Fibroblast of mammary gland (primary cell): ENCODE measurements around the gene HLA-DRB1.

Experiments used
- DNase-seq: peaks from one replicate; pipeline ENCODE4 v3.0.0-alpha.2; 2010; ENCODE audit warnings: low read depth
- H3K4me3 ChIP-seq: 2 replicates; pipeline ENCODE4 v1.5.1; 2011; ENCODE audit warnings: low read depth, mild to moderate bottlenecking, low read length, moderate library complexity; ENCODE audit not compliant: control insufficient read depth
- TF ChIP-seq, protein P1 (sequence below): conservative IDR thresholded peaks from 2 replicates; pipeline ENCODE4 v1.5.1; 2011; ENCODE audit warnings: low read depth, low read length, inconsistent platforms; ENCODE audit not compliant: control insufficient read depth, insufficient read depth

Gene HLA-DRB1

DNA sequence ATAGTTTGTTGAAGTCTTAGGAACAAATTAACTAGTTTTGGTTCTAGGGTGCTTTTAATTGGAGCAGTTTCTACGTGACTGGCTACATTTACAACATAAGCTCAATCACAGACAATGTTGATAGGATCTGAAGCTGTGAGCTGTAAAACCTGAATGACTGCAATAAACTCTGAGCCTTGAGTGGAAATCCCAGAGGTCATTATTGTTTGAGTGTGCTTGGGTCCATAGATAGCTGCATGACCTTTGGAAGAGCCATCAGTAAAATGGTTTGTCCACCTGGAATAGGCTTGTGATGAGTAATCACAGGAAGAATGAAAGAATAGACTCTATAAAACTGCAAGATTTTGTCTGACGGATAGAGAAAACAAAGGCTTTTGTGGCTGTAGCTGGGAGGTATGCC is 26.7 kb downstream of the HLA-DRB1 start:
- TF ChIP-seq, protein P1, sequence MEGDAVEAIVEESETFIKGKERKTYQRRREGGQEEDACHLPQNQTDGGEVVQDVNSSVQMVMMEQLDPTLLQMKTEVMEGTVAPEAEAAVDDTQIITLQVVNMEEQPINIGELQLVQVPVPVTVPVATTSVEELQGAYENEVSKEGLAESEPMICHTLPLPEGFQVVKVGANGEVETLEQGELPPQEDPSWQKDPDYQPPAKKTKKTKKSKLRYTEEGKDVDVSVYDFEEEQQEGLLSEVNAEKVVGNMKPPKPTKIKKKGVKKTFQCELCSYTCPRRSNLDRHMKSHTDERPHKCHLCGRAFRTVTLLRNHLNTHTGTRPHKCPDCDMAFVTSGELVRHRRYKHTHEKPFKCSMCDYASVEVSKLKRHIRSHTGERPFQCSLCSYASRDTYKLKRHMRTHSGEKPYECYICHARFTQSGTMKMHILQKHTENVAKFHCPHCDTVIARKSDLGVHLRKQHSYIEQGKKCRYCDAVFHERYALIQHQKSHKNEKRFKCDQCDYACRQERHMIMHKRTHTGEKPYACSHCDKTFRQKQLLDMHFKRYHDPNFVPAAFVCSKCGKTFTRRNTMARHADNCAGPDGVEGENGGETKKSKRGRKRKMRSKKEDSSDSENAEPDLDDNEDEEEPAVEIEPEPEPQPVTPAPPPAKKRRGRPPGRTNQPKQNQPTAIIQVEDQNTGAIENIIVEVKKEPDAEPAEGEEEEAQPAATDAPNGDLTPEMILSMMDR, result no peak
- H3K4me3 ChIP-seq, result no peak overlapping the region
- DNase-seq, result no peak

DNA sequence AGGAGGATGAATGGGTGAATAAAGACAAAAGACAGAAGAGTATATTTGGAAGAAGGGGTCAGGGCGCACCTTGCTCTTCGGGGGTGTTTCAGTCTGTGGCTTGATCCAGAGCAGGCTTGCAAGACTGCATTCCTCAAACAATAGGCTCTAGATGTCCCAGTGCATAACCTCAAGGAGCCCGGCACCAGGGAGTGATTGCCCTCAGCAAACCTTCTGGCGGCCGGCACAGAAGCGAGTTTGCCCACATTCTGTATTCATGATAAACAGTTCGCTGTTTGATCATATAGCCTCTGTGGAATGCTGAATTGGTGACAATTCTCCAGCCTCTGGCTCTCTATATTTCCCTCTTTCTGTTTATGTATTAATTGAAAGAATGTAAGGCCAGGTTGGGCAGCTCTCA is 29.9 kb downstream of the HLA-DRB1 start:
- TF ChIP-seq, protein P1, result no peak
- no peak overlapping the region for H3K4me3 ChIP-seq
- no peak for DNase-seq

DNA sequence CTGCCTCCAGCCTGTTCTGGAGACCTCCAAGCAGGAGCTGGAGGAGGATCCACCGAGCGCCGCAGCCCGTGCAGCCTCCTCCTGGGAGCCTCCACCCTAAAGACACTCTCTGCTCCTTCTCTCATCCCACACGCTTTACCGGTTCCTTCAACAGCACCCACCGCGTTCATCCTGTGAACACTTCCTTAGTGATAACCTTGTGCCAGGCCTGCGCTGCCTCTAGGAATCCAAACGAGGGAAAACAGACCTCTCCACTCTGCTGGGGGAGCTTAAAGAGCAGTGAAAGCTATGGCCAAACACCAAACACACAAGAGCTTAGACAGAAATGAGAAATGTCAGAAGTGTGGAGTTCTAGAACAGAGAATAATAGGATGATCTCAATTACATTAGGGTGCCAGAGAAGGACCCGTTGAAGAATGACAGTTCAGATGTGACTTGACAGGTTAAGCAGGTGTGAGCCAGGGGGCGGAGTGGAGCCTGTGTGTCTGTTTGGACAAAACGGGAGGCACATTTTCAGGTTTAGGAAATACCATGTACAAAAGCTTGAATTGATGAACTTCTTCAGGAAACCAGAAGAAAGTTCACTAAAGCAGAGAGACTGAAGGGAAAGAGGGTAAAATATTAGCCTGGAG is 31.1 kb downstream of the HLA-DRB1 start:
- TF ChIP-seq, protein P1, result no peak
- no peak for DNase-seq
- no peak overlapping the region for H3K4me3 ChIP-seq

DNA sequence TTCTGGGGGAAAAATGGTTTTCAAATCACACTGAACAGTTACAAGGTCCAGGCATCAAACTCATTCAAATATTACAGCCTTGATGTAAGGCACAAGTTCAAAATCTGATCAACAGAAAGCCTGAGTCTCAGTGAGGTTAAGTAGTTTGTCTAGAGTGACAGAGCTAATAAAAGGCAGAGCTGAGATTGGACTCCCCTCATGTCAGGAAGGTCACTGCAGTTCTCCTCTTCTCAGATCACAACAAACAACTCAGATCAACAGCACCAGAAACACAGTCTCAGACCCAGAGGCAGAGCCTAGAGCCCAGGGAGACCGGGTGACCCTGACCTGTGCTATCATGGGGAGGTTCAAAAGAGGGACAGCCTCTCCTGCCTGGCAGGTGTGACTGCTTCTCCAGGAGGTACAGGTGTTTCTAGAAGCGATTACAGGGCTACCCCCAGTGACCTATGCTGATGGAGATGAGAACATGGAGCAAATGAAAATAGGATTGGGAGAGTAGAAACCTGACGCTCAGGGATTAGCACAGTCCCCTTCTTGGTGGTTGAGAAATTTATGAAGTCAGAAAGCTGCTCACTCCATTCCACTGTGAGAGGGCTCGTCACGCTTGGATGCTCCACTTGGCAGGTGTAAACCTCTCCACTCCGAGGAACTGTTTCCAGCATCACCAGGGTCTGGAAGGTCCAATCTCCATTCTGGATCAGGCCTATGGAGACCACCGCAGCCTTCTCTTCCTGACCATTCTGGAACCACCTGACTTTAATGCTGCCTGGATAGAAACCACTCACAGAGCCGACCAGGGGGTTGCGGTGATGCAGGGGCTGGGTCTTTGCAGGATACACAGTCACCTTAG is 35.3 kb downstream of the HLA-DRB1 start:
- DNase-seq, result no peak
- no peak overlapping the region for H3K4me3 ChIP-seq
- TF ChIP-seq, protein P1, result no peak

DNA sequence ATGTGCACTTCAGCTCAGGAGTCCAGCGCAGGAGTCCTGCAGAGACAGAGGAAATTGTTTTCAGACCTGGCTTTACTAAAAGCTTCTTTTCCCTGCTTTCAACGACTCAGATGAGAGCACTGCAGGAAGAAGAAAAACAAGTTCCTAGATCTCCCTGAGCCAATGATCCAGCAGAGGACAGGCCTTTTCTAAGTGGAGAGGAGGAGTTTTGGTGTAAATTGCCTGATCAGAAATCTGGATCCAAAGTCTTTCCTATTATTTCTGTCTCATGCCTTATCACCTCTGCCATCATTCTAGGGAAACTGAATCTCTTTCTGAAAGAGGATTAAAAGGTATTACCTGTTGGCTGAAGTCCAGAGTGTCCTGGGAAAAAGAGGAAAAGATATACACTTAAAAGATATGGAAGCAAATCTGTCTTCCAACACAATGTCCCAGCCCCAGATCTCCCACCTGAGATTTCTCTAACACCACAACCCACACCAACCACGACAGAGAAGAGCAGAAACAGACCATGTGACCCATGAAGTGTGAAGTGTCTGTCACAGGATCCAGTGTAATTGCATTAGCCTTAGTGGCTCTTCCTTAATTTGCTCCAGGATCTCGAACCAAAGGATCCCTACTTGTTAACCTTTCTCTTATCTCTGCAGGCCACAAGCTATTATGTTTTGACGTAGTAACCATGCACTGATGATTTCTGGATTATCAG is 36.5 kb downstream of the HLA-DRB1 start:
- TF ChIP-seq, protein P1, result no peak
- no peak overlapping the region for H3K4me3 ChIP-seq
- DNase-seq, result no peak

DNA sequence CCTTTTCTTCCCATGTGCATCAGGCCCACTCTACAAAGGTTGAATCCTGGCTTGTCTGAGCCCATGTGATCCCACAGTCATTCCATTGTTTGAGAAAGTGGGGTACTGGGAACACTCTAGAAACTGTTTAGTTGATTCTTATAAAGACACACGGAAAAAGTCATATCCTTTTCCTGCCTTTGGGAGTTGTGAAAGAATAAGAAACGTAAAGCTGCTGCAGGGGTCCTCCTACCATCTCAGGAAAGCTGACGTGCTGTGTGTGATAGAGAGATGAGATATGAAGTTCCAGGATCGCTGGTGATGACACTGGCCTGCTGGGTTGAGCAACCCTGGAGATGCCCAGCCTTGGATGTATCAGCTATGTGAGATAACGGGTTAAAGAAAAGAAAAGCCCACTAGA is 38.2 kb downstream of the HLA-DRB1 start:
- no peak overlapping the region for H3K4me3 ChIP-seq
- TF ChIP-seq, protein P1, result no peak
- no peak for DNase-seq
